ENCODE data around the gene ECT2. TPM values are rescaled to one million over a fixed set of nuclear protein-coding genes. Genes with fewer than 3 reads are reported as not detected.

ECT2 gene
- polyA plus RNA-seq, 1 donor from 2014 or later: 6.3 TPM

DNA sequence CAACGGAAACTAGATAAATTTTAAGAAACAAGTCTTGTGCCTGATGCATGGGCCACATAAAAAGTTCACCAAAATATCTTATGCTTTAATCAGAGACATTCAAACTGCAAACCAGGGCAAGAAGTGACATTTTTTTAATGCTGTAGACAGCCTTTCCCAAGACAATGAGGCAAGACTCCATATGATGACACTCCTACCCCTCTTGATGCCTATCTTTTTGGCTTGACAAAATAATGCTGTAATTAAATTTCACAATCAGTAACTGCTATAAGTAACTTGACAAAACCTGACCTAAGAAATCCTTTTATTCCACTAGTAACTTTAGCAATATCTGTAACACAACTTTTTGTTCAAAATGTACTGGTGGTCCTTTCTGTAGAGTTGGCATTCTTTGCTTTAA is 48.7 kb downstream of the ECT2 start:
- Histone ChIP-seq H3K9me3 (ENCODE audit: low read length) (no peaks in the 10 kb centered on the region), H3K27me3 (ENCODE audit: insufficient read depth, low read depth, low read length) (no peaks in the 10 kb centered on the region), H3F3A (ENCODE audit: insufficient read depth, low read length, poor library complexity, severe bottlenecking) (no peaks in the 10 kb centered on the region), H3K9me2 (ENCODE audit: insufficient read depth, low read length) (no peaks in the 10 kb centered on the region), H3K27ac (ENCODE audit: low read length) (no peak overlapping the region), H3K9ac (ENCODE audit: low read length) (no peak overlapping the region), H3K36me3 (ENCODE audit: insufficient read depth, low read length) (no peaks in the 10 kb centered on the region), H4K20me1 (ENCODE audit: insufficient read depth) (no peaks in the 10 kb centered on the region), H2AFZ (ENCODE audit: low read depth, low read length) (no peak overlapping the region), H3K4me2 (ENCODE audit: low read length) (no peak overlapping the region), H3K4me3 (ENCODE audit: low read length) (no peak overlapping the region), H3K79me2 (replicated peaks; ENCODE audit: insufficient read depth, low read length) (no peaks in the 10 kb centered on the region)
- no peak for TF ChIP-seq SMC3 (conservative IDR thresholded peaks at IDR 0.05; ENCODE audit: poor library complexity)
- TF ChIP-seq EZH2 (IDR thresholded peaks at IDR 0.05; ENCODE audit: borderline replicate concordance, insufficient read depth, low read length, poor library complexity, severe bottlenecking): no peak
- no peak for TF ChIP-seq TAF1 (IDR thresholded peaks at IDR 0.05; ENCODE audit: low read depth)
- TF ChIP-seq RAD21 (conservative IDR thresholded peaks at IDR 0.05): no peak
- TF ChIP-seq, protein P1, sequence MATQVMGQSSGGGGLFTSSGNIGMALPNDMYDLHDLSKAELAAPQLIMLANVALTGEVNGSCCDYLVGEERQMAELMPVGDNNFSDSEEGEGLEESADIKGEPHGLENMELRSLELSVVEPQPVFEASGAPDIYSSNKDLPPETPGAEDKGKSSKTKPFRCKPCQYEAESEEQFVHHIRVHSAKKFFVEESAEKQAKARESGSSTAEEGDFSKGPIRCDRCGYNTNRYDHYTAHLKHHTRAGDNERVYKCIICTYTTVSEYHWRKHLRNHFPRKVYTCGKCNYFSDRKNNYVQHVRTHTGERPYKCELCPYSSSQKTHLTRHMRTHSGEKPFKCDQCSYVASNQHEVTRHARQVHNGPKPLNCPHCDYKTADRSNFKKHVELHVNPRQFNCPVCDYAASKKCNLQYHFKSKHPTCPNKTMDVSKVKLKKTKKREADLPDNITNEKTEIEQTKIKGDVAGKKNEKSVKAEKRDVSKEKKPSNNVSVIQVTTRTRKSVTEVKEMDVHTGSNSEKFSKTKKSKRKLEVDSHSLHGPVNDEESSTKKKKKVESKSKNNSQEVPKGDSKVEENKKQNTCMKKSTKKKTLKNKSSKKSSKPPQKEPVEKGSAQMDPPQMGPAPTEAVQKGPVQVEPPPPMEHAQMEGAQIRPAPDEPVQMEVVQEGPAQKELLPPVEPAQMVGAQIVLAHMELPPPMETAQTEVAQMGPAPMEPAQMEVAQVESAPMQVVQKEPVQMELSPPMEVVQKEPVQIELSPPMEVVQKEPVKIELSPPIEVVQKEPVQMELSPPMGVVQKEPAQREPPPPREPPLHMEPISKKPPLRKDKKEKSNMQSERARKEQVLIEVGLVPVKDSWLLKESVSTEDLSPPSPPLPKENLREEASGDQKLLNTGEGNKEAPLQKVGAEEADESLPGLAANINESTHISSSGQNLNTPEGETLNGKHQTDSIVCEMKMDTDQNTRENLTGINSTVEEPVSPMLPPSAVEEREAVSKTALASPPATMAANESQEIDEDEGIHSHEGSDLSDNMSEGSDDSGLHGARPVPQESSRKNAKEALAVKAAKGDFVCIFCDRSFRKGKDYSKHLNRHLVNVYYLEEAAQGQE (IDR thresholded peaks at IDR 0.05; ENCODE audit: borderline replicate concordance): no peak
- no peak for TF ChIP-seq MXI1 (conservative IDR thresholded peaks at IDR 0.05; ENCODE audit: poor library complexity, severe bottlenecking)
- TF ChIP-seq, protein P2, sequence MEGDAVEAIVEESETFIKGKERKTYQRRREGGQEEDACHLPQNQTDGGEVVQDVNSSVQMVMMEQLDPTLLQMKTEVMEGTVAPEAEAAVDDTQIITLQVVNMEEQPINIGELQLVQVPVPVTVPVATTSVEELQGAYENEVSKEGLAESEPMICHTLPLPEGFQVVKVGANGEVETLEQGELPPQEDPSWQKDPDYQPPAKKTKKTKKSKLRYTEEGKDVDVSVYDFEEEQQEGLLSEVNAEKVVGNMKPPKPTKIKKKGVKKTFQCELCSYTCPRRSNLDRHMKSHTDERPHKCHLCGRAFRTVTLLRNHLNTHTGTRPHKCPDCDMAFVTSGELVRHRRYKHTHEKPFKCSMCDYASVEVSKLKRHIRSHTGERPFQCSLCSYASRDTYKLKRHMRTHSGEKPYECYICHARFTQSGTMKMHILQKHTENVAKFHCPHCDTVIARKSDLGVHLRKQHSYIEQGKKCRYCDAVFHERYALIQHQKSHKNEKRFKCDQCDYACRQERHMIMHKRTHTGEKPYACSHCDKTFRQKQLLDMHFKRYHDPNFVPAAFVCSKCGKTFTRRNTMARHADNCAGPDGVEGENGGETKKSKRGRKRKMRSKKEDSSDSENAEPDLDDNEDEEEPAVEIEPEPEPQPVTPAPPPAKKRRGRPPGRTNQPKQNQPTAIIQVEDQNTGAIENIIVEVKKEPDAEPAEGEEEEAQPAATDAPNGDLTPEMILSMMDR (IDR thresholded peaks at IDR 0.05; ENCODE audit: poor library complexity, severe bottlenecking): no peak
- no peak for TF ChIP-seq POLR2AphosphoS5 (IDR thresholded peaks at IDR 0.05)
- no peak for TF ChIP-seq EP300 (conservative IDR thresholded peaks at IDR 0.05; ENCODE audit: poor library complexity, severe bottlenecking)

DNA sequence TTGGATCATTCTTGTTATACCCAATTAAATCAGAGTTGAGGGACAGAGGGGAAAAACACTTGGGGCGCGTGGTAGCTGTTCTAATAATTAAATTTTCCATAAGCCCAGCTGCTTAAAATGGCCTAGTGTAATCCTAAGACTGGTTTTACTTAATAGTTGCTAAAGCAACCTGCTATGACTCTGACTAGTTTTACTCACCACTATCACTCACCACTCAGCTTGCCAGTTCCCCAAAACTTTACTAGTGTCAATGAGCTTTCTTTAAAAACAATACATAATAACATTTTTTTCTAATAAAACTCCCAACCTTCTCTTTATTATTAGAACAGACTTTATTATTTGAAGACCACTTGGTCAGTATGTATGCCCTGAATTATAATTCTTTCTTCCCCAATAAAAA is 49.6 kb downstream of the ECT2 start:
- H3K4me2 ChIP-seq (ENCODE audit: low read length): no peak overlapping the region
- no peaks in the 10 kb centered on the region for H3K27me3 ChIP-seq (ENCODE audit: insufficient read depth, low read depth, low read length)
- H3K9me3 ChIP-seq (ENCODE audit: low read length): no peaks in the 10 kb centered on the region
- H3K4me3 ChIP-seq (ENCODE audit: low read length): no peak overlapping the region
- H3K9me2 ChIP-seq (ENCODE audit: insufficient read depth, low read length): no peaks in the 10 kb centered on the region
- H3K27ac ChIP-seq (ENCODE audit: low read length): no peak overlapping the region
- TF ChIP-seq, protein P1 (IDR thresholded peaks at IDR 0.05; ENCODE audit: borderline replicate concordance): no peak
- no peak for TF ChIP-seq EZH2 (IDR thresholded peaks at IDR 0.05; ENCODE audit: borderline replicate concordance, insufficient read depth, low read length, poor library complexity, severe bottlenecking)
- H3K36me3 ChIP-seq (ENCODE audit: insufficient read depth, low read length): no peaks in the 10 kb centered on the region
- no peaks in the 10 kb centered on the region for H3F3A ChIP-seq (ENCODE audit: insufficient read depth, low read length, poor library complexity, severe bottlenecking)
- H2AFZ ChIP-seq (ENCODE audit: low read depth, low read length): no peak overlapping the region
- H4K20me1 ChIP-seq (ENCODE audit: insufficient read depth): no peaks in the 10 kb centered on the region
- no peaks in the 10 kb centered on the region for H3K79me2 ChIP-seq (replicated peaks; ENCODE audit: insufficient read depth, low read length)
- H3K9ac ChIP-seq (ENCODE audit: low read length): no peak overlapping the region
